Measurements from ENCODE around the gene ATP4B.

ATP4B gene

GRCh38 chr13:113656003-113656588 is 1.9 kb downstream of the ATP4B start:
- DNase-seq, result no peak

GRCh38 chr13:113655346-113656002 is 2.5 kb downstream of the ATP4B start:
- no peak for DNase-seq

- DNase-seq, result no peak
These were observed 3.2 kb downstream of the ATP4B start for GRCh38 chr13:113654591-113655345.

GRCh38 chr13:113654175-113654560 is 3.8 kb downstream of the ATP4B start:
- DNase-seq, result no peak

GRCh38 chr13:113653264-113654174 is 4.5 kb downstream of the ATP4B start:
- DNase-seq, result no peak

GRCh38 chr13:113652404-113653263 is 5.4 kb downstream of the ATP4B start:
- no peak for DNase-seq

- DNase-seq, result no peak
These were observed 6.2 kb downstream of the ATP4B start for GRCh38 chr13:113651511-113652403.

GRCh38 chr13:113650731-113651148 is 7.3 kb downstream of the ATP4B start:
- DNase-seq, result no peak

- DNase-seq, result no peak
These were observed 7.7 kb downstream of the ATP4B start for GRCh38 chr13:113650275-113650674.

GRCh38 chr13:113649212-113649611 is 8.8 kb downstream of the ATP4B start:
- DNase-seq, result no peak

GRCh38 chr13:113648216-113648610 is 9.8 kb downstream of the ATP4B start:
- DNase-seq, result no peak

- no peak for DNase-seq
These were observed 10.4 kb downstream of the ATP4B start for GRCh38 chr13:113647351-113648215.

- no peak for DNase-seq
These were observed 11.1 kb downstream of the ATP4B start for GRCh38 chr13:113646921-113647340.

- no peak for DNase-seq
These were observed 11.6 kb downstream of the ATP4B start for GRCh38 chr13:113646376-113646775.

- no peak for DNase-seq
These were observed 12.7 kb downstream of the ATP4B start for GRCh38 chr13:113645329-113645728.

- no peak for DNase-seq
These were observed 13.2 kb downstream of the ATP4B start for GRCh38 chr13:113644800-113645199.

GRCh38 chr13:113643593-113643992 is 14.4 kb downstream of the ATP4B start:
- no peak for DNase-seq

- DNase-seq, result no peak
These were observed 15.4 kb downstream of the ATP4B start for GRCh38 chr13:113642563-113642962.

GRCh38 chr13:113641426-113641825 is 16.6 kb downstream of the ATP4B start:
- no peak for DNase-seq
